HG02759 (cell line): Measurements from ENCODE around the gene AP1G2.
A peak's percentile ranks its signal among the peaks of the same experiment; 100 is the strongest.
"Not testable (repeated sequence)": the region's sequence is repeated elsewhere in the genome, so short reads cannot be mapped to it uniquely, and the experiment has no call there.

Source experiments
- ATAC-seq: cut with Tn5 transposase; IDR thresholded peaks from one replicate; pipeline ENCODE4 v1.9.1; 2021; ENCODE audit warnings: mild to moderate bottlenecking, moderate library complexity; ENCODE audit not compliant: unreplicated experiment

The AP1G2 gene

GRCh38 chr14:23542261-23542660 is 25.3 kb downstream of the AP1G2 start:
- ATAC-seq, result no peak

GRCh38 chr14:23540141-23540469 is 27.5 kb downstream of the AP1G2 start:
- no peak for ATAC-seq

GRCh38 chr14:23539248-23540140 is 28.1 kb downstream of the AP1G2 start:
- ATAC-seq, result peak; percentile 71

DNA sequence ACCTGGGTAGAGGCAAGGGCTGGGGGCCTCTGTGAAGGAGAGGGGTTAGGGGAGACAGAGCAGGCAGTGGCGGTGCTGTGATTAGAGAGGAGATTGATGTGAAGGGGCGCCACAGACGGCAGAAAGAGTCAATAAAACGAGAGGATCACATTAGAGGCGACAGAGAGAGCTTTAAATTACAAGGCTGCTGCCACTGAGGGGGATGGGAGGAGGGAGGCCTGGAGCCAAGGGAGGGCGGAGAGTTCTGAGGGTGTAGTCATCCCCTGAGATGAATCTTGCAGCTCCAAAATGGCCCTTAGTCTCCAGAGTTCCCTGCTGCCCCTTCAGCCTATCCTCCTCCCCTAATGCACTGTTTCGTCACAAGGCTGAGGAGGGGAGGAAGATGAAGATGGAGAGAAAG is 28.8 kb downstream of the AP1G2 start:
- ATAC-seq, result no peak

GRCh38 chr14:23538050-23538718 is 29.4 kb downstream of the AP1G2 start:
- no peak for ATAC-seq

GRCh38 chr14:23537351-23538049 is 30.1 kb downstream of the AP1G2 start:
- no peak for ATAC-seq

DNA sequence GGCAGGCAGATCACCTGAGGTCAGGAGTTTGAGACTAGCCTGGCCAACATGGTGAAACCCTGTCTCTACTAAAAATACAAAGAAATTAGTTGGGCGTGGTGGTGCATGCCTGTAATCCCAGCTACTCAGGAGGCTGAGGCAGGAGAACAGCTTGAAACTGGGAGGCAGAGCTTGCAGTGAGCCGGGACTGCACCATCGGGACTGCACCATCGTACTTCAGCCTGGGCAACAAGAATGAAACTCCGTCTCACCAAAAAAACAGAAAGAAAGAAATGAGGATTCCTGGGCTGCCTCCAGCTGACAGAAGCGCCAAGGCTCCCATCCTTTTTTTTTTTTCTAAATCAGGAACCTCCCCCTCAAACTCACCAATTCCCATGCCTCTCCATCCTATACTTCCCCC is 30.7 kb downstream of the AP1G2 start:
- ATAC-seq, result not testable (repeated sequence)

DNA sequence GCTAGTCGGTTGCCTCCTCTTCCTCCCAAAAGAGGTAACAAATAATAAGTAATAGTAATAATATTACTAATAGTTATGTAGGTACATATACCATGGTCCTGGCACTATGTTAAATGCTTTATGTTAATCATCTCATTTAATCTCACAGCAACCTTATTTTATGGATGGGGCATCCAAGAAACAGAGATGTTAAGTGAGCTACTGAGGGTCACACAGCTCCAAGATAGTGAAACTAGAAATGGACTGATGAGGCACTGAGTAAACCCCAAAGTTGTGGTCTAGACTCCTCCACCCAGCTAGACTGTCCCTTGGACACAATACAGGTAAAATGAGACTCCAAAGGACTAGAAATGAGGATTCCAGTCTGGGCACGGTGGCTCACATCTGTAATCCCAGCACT is 31.1 kb downstream of the AP1G2 start:
- no peak for ATAC-seq

DNA sequence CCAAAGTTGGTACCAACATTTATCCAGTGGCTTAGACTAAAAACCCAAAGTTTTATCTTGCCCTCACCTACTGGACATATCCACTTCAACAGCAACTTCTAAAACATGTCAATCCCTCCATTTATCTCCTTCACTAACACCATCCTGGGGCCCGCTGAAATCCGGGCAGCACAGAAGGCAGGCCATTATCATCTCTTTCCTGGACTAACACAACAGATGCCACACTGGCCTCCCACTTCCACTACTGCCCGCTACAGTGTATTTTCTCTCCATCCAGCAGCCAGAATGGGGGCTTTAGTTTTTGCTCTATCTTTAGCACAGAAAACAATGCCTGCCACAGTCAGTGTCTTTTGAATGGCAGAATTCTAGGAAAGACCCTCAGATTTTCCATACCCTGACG is 31.6 kb downstream of the AP1G2 start:
- ATAC-seq, result no peak

DNA sequence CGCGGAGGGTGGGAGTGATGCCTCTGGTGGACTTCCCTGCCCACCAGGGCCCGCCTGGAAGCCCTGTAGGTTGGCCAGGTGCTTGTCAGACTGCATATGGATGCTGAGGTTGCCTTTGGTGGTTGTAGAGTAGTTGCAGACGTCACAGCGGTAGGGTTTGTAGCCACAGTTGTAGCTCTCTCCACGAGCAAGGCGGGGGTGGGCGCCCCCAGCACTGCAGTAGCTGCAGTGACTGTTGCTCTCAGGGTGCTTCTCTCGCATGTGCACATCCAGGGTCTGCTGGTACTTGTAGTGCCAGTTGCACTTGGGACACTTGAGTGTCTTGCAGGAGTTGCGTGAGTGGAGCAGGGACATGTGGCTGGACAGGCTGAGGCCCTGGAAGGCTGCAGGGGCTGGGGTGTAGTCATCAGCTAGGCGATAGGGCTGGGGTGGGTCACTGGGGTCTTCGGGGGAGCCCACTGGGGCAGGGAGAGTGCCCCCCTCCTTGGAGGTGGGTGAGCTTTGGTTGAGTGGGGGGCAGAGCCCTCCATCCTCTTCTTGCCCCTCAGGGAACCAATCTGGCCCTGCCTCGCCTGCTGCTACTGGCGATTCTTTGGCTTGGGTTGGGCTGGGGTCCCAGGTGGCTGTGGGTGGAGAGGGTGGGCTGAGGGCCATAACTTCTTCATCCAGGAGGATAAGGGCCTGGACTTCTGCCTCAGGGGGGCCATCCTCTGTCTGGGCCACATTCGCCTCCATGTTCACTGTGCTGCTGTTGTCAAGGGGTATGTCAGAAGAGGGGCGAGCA is 33.7 kb downstream of the AP1G2 start:
- no peak for ATAC-seq

GRCh38 chr14:23532658-23533057 is 34.9 kb downstream of the AP1G2 start:
- no peak for ATAC-seq

- no peak for ATAC-seq
These were observed 36.2 kb downstream of the AP1G2 start for GRCh38 chr14:23531391-23531790.

GRCh38 chr14:23530375-23531055 is 37.1 kb downstream of the AP1G2 start:
- no peak for ATAC-seq

DNA sequence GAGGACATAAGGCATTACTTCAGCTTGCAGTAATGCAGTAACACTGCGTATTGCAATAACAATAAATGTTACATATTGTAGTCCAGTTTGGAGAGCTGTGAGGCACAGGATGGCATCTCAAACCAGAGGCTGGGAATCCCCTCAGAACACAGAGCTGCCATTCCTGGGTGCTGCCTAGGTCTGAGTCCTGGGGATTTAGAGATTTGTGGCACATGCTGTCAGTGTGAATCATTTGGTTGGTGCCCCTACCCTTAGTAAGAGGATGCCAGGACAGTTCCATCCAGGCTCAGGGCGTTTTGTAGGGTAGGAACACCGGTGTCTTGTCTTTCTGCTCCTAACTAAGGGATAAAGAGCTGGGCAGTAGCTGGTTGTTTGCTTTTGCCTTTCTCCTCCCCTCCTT is 38.6 kb downstream of the AP1G2 start:
- ATAC-seq, result no peak

- no peak for ATAC-seq
These were observed 39.0 kb downstream of the AP1G2 start for GRCh38 chr14:23528555-23528954.

DNA sequence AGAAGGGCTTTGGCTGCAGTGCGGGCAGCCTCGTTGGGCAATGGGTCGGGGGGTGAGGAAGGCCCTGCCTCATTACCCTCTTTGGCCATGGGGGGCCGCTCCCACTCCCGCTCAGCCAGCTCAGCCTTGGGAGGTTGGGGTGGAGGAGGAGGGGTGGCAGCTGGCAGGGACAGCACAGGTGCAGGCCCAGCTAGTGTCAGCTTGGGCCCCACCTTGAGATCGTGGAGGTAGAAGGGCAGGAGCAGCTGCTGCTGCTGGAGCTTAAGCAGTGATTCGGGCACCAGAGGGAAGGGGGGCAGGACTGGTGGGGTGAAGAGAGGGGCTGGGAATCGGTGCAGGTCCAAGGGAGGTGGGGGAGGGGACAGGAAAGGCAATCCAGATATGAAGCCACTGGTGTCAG is 42.0 kb downstream of the AP1G2 start:
- ATAC-seq, result no peak

- no peak for ATAC-seq
These were observed 42.6 kb downstream of the AP1G2 start for GRCh38 chr14:23524954-23525353.

- no peak for ATAC-seq
These were observed 44.2 kb downstream of the AP1G2 start for GRCh38 chr14:23523229-23524016.

- no peak for ATAC-seq
These were observed 44.9 kb downstream of the AP1G2 start for GRCh38 chr14:23522643-23523198.
